GM12873 (cell line): ENCODE data around the gene IL17C.

Experiments used
- CTCF ChIP-seq: IDR thresholded peaks from 2 replicates; pipeline ENCODE4 v1.5.1; 2012; ENCODE audit warnings: low read depth, mild to moderate bottlenecking, moderate library complexity, low read length, control low read depth; ENCODE audit not compliant: insufficient read depth; ENCODE audit errors: missing control alignments

Gene IL17C

GRCh38 chr16:88667461-88667860 lies 29.1 kb downstream of the IL17C start:
- no peak for TF ChIP-seq CTCF

- no peak for TF ChIP-seq CTCF
Observed at GRCh38 chr16:88669980-88670379, 31.6 kb downstream of the IL17C start.

- TF ChIP-seq CTCF: no peak
Observed at GRCh38 chr16:88671806-88672205, 33.4 kb downstream of the IL17C start.

- peak; percentile 15 for TF ChIP-seq CTCF
Observed at GRCh38 chr16:88672776-88673175, 34.4 kb downstream of the IL17C start.

- no peak for TF ChIP-seq CTCF
Observed at GRCh38 chr16:88673716-88674379, 35.5 kb downstream of the IL17C start.

GRCh38 chr16:88676502-88677242 lies 38.3 kb downstream of the IL17C start:
- TF ChIP-seq CTCF: no peak

GRCh38 chr16:88677721-88678120 lies 39.3 kb downstream of the IL17C start:
- no peak for TF ChIP-seq CTCF
